ENCODE measurements around the gene PIWIL4.

PIWIL4 gene

GRCh38 chr11:94658888-94659287 lies 91.7 kb downstream of the PIWIL4 start:
- Histone ChIP-seq H3K4me3 (no peak overlapping the region), H3K4me1 (no peaks in the 10 kb centered on the region), H3K36me3 (no peaks in the 10 kb centered on the region), H3K27me3 (no peaks in the 10 kb centered on the region), H3K27ac (no peak overlapping the region), H3K9me3 (no peaks in the 10 kb centered on the region)
- no peak for DNase-seq
- intact Hi-C loops (cut with DNase I; ENCODE audit: low total_unique reads), result no loop called here
- no peak for TF ChIP-seq CTCF (IDR thresholded peaks at IDR 0.05)

- no peaks in the 10 kb centered on the region for H3K9me3 ChIP-seq
- H3K27me3 ChIP-seq, result no peaks in the 10 kb centered on the region
- no peaks in the 10 kb centered on the region for H3K36me3 ChIP-seq
- no peak overlapping the region for H3K4me3 ChIP-seq
- DNase-seq, result no peak
- intact Hi-C loops (cut with DNase I; ENCODE audit: low total_unique reads), result no loop called here
- no peak for TF ChIP-seq CTCF (IDR thresholded peaks at IDR 0.05)
- no peak overlapping the region for H3K27ac ChIP-seq
- no peaks in the 10 kb centered on the region for H3K4me1 ChIP-seq
Measured at GRCh38 chr11:94661444-94661843, 94.3 kb downstream of the PIWIL4 start.

GRCh38 chr11:94662065-94662779 lies 95.1 kb downstream of the PIWIL4 start:
- TF ChIP-seq CTCF (IDR thresholded peaks at IDR 0.05), result no peak
- Histone ChIP-seq H3K36me3 (no peaks in the 10 kb centered on the region), H3K9me3 (no peaks in the 10 kb centered on the region), H3K27me3 (no peaks in the 10 kb centered on the region), H3K4me1 (no peaks in the 10 kb centered on the region), H3K4me3 (no peak overlapping the region), H3K27ac (no peak overlapping the region)
- DNase-seq, result no peak
- intact Hi-C loops (cut with DNase I; ENCODE audit: low total_unique reads), result no loop called here

- Histone ChIP-seq H3K27ac (no peak overlapping the region), H3K4me1 (no peaks in the 10 kb centered on the region), H3K4me3 (no peak overlapping the region), H3K9me3 (no peaks in the 10 kb centered on the region), H3K36me3 (no peaks in the 10 kb centered on the region), H3K27me3 (no peaks in the 10 kb centered on the region)
- TF ChIP-seq CTCF (IDR thresholded peaks at IDR 0.05), result no peak
- intact Hi-C loops (cut with DNase I; ENCODE audit: low total_unique reads), result no loop called here
- DNase-seq, result no peak
Measured at GRCh38 chr11:94662846-94663390, 95.8 kb downstream of the PIWIL4 start.

GRCh38 chr11:94664346-94664745 lies 97.2 kb downstream of the PIWIL4 start:
- no peak overlapping the region for H3K27ac ChIP-seq
- no peaks in the 10 kb centered on the region for H3K4me1 ChIP-seq
- no peak for TF ChIP-seq CTCF (IDR thresholded peaks at IDR 0.05)
- H3K4me3 ChIP-seq, result no peak overlapping the region
- no peak for DNase-seq
- no peaks in the 10 kb centered on the region for H3K9me3 ChIP-seq
- intact Hi-C loops (cut with DNase I; ENCODE audit: low total_unique reads), result no loop called here
- no peaks in the 10 kb centered on the region for H3K27me3 ChIP-seq
- no peaks in the 10 kb centered on the region for H3K36me3 ChIP-seq

Measured in tibial artery (tissue), 4 donors.